Transverse colon (tissue), 4 donors: Measurements from ENCODE around the gene ID1. TPM values are rescaled to one million over a fixed set of nuclear protein-coding genes. Genes with fewer than 3 reads are reported as not detected.
"Not testable (repeated sequence)": the region's sequence is repeated elsewhere in the genome, so short reads cannot be mapped to it uniquely, and the experiment has no call there.

Experiments
- DNase-seq: peaks from one replicate; pipeline ENCODE4 v3.0.0-alpha.2; 2019
- H3K27ac ChIP-seq, 4 donors: fragments of 200-600 bp; sonication (generic); 2 replicates each; pipeline ENCODE4 v1.5.1; 2016 to 2018; ENCODE audit warnings: inconsistent platforms in 4 of 4
- H3K27me3 ChIP-seq: fragments of 200-600 bp; sonication (generic); 2 replicates; pipeline ENCODE4 v1.5.1; 2017; ENCODE audit warnings: inconsistent platforms
- H3K36me3 ChIP-seq, 4 donors: fragments of 200-600 bp; sonication (generic); 2 replicates each; pipeline ENCODE4 v1.5.1; 2017 to 2019; ENCODE audit warnings: inconsistent platforms in 4 of 4
- H3K4me1 ChIP-seq, 4 donors: fragments of 200-600 bp; sonication (generic); 2 replicates each; pipeline ENCODE4 v1.5.1; 2017 to 2020; ENCODE audit warnings: inconsistent platforms in 4 of 4
- H3K4me3 ChIP-seq, 4 donors: fragments of 200-600 bp; sonication (generic); 1 replicate in 1 of 4; 2 replicates in 3 of 4; pipeline versions ENCODE4 v1.5.1 to v1.6.1; 2017 to 2019; ENCODE audit warnings: inconsistent platforms in 4 of 4
- H3K9me3 ChIP-seq, 2 donors: fragments of 200-600 bp; sonication (generic); 2 replicates each; pipeline ENCODE4 v1.5.1; 2017 to 2019; ENCODE audit warnings: inconsistent platforms in 2 of 2
- CTCF ChIP-seq, 5 experiments: fragments of 200-600 bp in 3 of 5; fragments of 450-650 bp in 2 of 5; sonication (generic) in 3 of 5; IDR thresholded peaks; 1 replicate in 2 of 5; 2 replicates in 3 of 5; pipeline ENCODE4 v1.5.1; 2016 to 2017; ENCODE audit warnings: antibody characterized with exemption in 5 of 5, inconsistent platforms in 3 of 5, mild to moderate bottlenecking in 2 of 5, moderate library complexity in 1 of 5
- EP300 ChIP-seq: sonication (generic); formaldehyde crosslinking; IDR thresholded peaks from one replicate; pipeline ENCODE4 v1.6.1; 2017; ENCODE audit warnings: antibody characterized with exemption, low read depth
- POLR2A ChIP-seq: fragments of 450-650 bp; IDR thresholded peaks from one replicate; pipeline ENCODE4 v1.6.1; 2016; ENCODE audit warnings: antibody characterized with exemption, mild to moderate bottlenecking, moderate library complexity
- POLR2AphosphoS5 ChIP-seq, 3 donors: sonication (generic); formaldehyde crosslinking; IDR thresholded peaks; one replicate each; pipeline ENCODE4 v1.6.1; 2016; ENCODE audit warnings: antibody characterized with exemption in 3 of 3
- WGBS, 2 donors: methylation state at CpG; one replicate each; pipeline ENCODE4 v1.1.5; 2018; ENCODE audit warnings: low coverage in 1 of 2; 5-methylcytosine and 5-hydroxymethylcytosine counted together
- in situ Hi-C, 4 donors: fragments of 200-750 bp; cut with MboI; loops; one replicate each; pipeline versions ENCODE4 v1.15.0 to v1.15.1; 2017; ENCODE audit warnings: low sequenced_read_pairs in 3 of 4, low pct_ligation_motif_present in 1 of 4, low pct_unique_long_range_greater_than_20kb in 1 of 4
- intact Hi-C: fragments of 100-400 bp; cut with DNase I; formaldehyde crosslinking; loops from one replicate; pipeline ENCODE4 v1.15.1; 2023; ENCODE audit warnings: low total_unique reads
- total RNA-seq, 4 donors: library from RNA; depleted of rRNA; stranded (reverse); fragments of >200 nt; gene quantifications; one replicate each; pipeline ENCODE4 v1.1.0, GENCODE V29; 2016

ID1 gene
- total RNA-seq, 4 donors from 2014 or later = 516 to 1,015 (median 933) TPM

GRCh38 chr20:31643522-31643921, 38.4 kb downstream of the ID1 start:
- DNase-seq = no peak
- WGBS, 2 donors = 67 to 93% methylated on average over 1 to 4 of the region's 4 CpGs
- no peak overlapping the region for H3K4me3 ChIP-seq
- intact Hi-C loops = no loop called here
- no peaks in the 10 kb centered on the region for H3K9me3 ChIP-seq
- in situ Hi-C loops = no loop called here
- H3K4me1 ChIP-seq = no peaks in the 10 kb centered on the region
- no peaks in the 10 kb centered on the region for H3K36me3 ChIP-seq
- H3K27ac ChIP-seq = no peak overlapping the region
- H3K27me3 ChIP-seq = peaks cover 2% of the 10 kb centered on the region
- TF ChIP-seq POLR2A (no peak), POLR2AphosphoS5 (IDR thresholded peaks at IDR 0.05) (no peak), CTCF (IDR thresholded peaks at IDR 0.05) (no peak), EP300 (no peak)

- no peaks in the 10 kb centered on the region for H3K36me3 ChIP-seq
- no peak overlapping the region for H3K27ac ChIP-seq
- H3K9me3 ChIP-seq = no peaks in the 10 kb centered on the region
- no peak for DNase-seq
- intact Hi-C loops (no loop called here), in situ Hi-C loops (no loop called here)
- 80% methylated on average over 8 of the region's 8 CpGs; no CpG with 5 or more reads in 1 of the 2 donors for WGBS, 2 donors
- no peaks in the 10 kb centered on the region for H3K4me1 ChIP-seq
- no peak overlapping the region for H3K4me3 ChIP-seq
- TF ChIP-seq CTCF (IDR thresholded peaks at IDR 0.05) (no peak), EP300 (no peak), POLR2AphosphoS5 (IDR thresholded peaks at IDR 0.05) (no peak), POLR2A (no peak)
- H3K27me3 ChIP-seq = no peaks in the 10 kb centered on the region
These were observed 39.6 kb downstream of the ID1 start for GRCh38 chr20:31644701-31645100.

- in situ Hi-C loops, H3K27me3 ChIP-seq: not testable (repeated sequence)
These were observed 43.0 kb downstream of the ID1 start for GRCh38 chr20:31648104-31648503.

GRCh38 chr20:31652917-31653396, 47.9 kb downstream of the ID1 start:
- TF ChIP-seq EP300 (no peak), POLR2AphosphoS5 (IDR thresholded peaks at IDR 0.05) (no peak), POLR2A (no peak), CTCF (IDR thresholded peaks at IDR 0.05) (no peak)
- Histone ChIP-seq H3K27me3 (no peaks in the 10 kb centered on the region), H3K9me3 (no peaks in the 10 kb centered on the region), H3K4me3 (no peak overlapping the region), H3K4me1 (peaks cover 0 to 10% (median 6%) of the 10 kb centered on the region in 4 donors), H3K27ac (no peak overlapping the region), H3K36me3 (no peaks in the 10 kb centered on the region)
- in situ Hi-C loops = loop anchor here in 1 of 4 donors (10.0 kb wide), 1 partner anchor 72 kb away; the partner anchor contains the start of gene BCL2L1
- no peak for DNase-seq
- intact Hi-C loops = no loop called here
- 20 to 26% methylated on average over 5 of the region's 5 CpGs for WGBS, 2 donors

More at GRCh38 chr20:31648104-31648503, 43.0 kb downstream of the ID1 start:
- H3K4me3 ChIP-seq, H3K4me1 ChIP-seq, H3K9me3 ChIP-seq, H3K36me3 ChIP-seq, DNase-seq, intact Hi-C loops, H3K27ac ChIP-seq: not testable (repeated sequence)
- 60 to 76% methylated on average over 1 to 3 of the region's 3 CpGs for whole genome bisulfite sequencing, 2 donors

- WGBS, 2 donors = 55% methylated on average over 5 of the region's 5 CpGs; no CpG with 5 or more reads in 1 of the 2 donors
- Histone ChIP-seq H3K27ac (no peak overlapping the region), H3K9me3 (no peaks in the 10 kb centered on the region), H3K27me3 (no peaks in the 10 kb centered on the region), H3K4me3 (no peak overlapping the region), H3K4me1 (peaks cover 0 to 10% (median 6%) of the 10 kb centered on the region in 4 donors), H3K36me3 (no peaks in the 10 kb centered on the region)
- in situ Hi-C loops = loop anchor here in 1 of 4 donors (10.0 kb wide), 1 partner anchor 71 kb away; the partner anchor contains the start of gene BCL2L1
- DNase-seq = no peak
- TF ChIP-seq CTCF (IDR thresholded peaks at IDR 0.05) (no peak), POLR2A (no peak), POLR2AphosphoS5 (IDR thresholded peaks at IDR 0.05) (no peak), EP300 (no peak)
- intact Hi-C loops = no loop called here
These were observed 48.5 kb downstream of the ID1 start for GRCh38 chr20:31653561-31653960.
